NB4 (cell line): ENCODE measurements around the gene TENM4.
"Not testable (repeated sequence)": the region's sequence is repeated elsewhere in the genome, so short reads cannot be mapped to it uniquely, and the experiment has no call there.

Experiments used
- POLR2A ChIP-seq: IDR thresholded peaks from 2 replicates; pipeline ENCODE4 v1.6.1; 2011; ENCODE audit warnings: mild to moderate bottlenecking; ENCODE audit not compliant: insufficient read length; ENCODE audit errors: extremely low read depth
- TF ChIP-seq, protein P1 (sequence below): IDR thresholded peaks from one replicate; pipeline ENCODE4 v1.5.1; 2012; ENCODE audit warnings: low read depth, low read length

DNA sequence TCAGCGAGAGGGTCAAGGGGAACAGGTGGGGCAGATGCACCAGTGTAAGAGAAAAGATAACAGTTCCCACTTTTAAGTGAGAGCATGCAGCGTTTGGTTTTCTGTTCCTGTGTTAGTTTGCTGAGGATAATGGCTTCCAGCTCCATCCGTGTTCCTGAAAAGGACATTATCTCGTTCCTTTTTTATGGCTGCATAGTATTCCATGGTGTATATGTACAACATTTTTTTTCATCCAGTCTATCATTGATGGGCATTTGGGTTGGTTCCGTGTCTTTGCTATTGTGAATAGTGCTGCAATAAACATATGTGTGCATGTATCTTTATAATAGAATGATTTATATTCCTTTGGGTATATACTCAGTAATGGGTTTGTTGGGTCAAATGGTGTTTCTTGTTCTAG is 218.7 kb downstream of the TENM4 start:
- TF ChIP-seq, protein P1, sequence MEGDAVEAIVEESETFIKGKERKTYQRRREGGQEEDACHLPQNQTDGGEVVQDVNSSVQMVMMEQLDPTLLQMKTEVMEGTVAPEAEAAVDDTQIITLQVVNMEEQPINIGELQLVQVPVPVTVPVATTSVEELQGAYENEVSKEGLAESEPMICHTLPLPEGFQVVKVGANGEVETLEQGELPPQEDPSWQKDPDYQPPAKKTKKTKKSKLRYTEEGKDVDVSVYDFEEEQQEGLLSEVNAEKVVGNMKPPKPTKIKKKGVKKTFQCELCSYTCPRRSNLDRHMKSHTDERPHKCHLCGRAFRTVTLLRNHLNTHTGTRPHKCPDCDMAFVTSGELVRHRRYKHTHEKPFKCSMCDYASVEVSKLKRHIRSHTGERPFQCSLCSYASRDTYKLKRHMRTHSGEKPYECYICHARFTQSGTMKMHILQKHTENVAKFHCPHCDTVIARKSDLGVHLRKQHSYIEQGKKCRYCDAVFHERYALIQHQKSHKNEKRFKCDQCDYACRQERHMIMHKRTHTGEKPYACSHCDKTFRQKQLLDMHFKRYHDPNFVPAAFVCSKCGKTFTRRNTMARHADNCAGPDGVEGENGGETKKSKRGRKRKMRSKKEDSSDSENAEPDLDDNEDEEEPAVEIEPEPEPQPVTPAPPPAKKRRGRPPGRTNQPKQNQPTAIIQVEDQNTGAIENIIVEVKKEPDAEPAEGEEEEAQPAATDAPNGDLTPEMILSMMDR, result not testable (repeated sequence)
- TF ChIP-seq POLR2A, result not testable (repeated sequence)
